ENCODE measurements around the gene TOMM40L. TPM values are rescaled to one million over a fixed set of nuclear protein-coding genes. Genes with fewer than 3 reads are reported as not detected.

The TOMM40L gene
- total RNA-seq, 2 donors from 2014 or later: 1.8 to 8.9 TPM

GRCh38 chr1:161187311-161187710, 38.5 kb upstream of the TOMM40L start:
- Histone ChIP-seq H3K27me3 (no peaks in the 10 kb centered on the region), H3K36me3 (replicated peaks in 1 of 2; ENCODE audit: insufficient read depth in 1 of 2, low read depth in 2 of 2) (no peaks in the 10 kb centered on the region), H3K4me3 (no peak overlapping the region), H3K9me3 (no peaks in the 10 kb centered on the region), H3K27ac (no peak overlapping the region), H3K4me1 (no peaks in the 10 kb centered on the region)
- no peak for ATAC-seq
- 45 to 58% methylated on average over 2 to 3 of the region's 3 CpGs for WGBS, 2 donors
- DNase-seq: no peak
- intact Hi-C loops (cut with DNase I): no loop called here
- TF ChIP-seq POLR2A (IDR thresholded peaks at IDR 0.05) (no peak), CTCF (IDR thresholded peaks at IDR 0.05) (no peak)

- 75 to 83% methylated on average over 6 of the region's 6 CpGs for WGBS, 2 donors
- ATAC-seq (no peak), DNase-seq (no peak)
- no peaks in the 10 kb centered on the region for H3K36me3 ChIP-seq (replicated peaks in 1 of 2; ENCODE audit: insufficient read depth in 1 of 2, low read depth in 2 of 2)
- TF ChIP-seq POLR2A (IDR thresholded peaks at IDR 0.05): no peak
- no peak for TF ChIP-seq CTCF (IDR thresholded peaks at IDR 0.05)
- H3K4me3 ChIP-seq: no peak overlapping the region
- no peaks in the 10 kb centered on the region for H3K4me1 ChIP-seq
- intact Hi-C loops (cut with DNase I): no loop called here
- H3K27me3 ChIP-seq: no peaks in the 10 kb centered on the region
- H3K27ac ChIP-seq: no peak overlapping the region
- no peaks in the 10 kb centered on the region for H3K9me3 ChIP-seq
Measured at GRCh38 chr1:161188381-161188780, 37.5 kb upstream of the TOMM40L start.

GRCh38 chr1:161189036-161189435, 36.8 kb upstream of the TOMM40L start:
- H3K27ac ChIP-seq: no peak overlapping the region
- H3K36me3 ChIP-seq (replicated peaks in 1 of 2; ENCODE audit: insufficient read depth in 1 of 2, low read depth in 2 of 2): no peaks in the 10 kb centered on the region
- no peaks in the 10 kb centered on the region for H3K9me3 ChIP-seq

GRCh38 chr1:161190962-161191521, 34.8 kb upstream of the TOMM40L start:
- H3K9me3 ChIP-seq: no peaks in the 10 kb centered on the region
- H3K27ac ChIP-seq: no peak overlapping the region
- no peaks in the 10 kb centered on the region for H3K27me3 ChIP-seq
- ATAC-seq (no peak), DNase-seq (no peak)
- whole genome bisulfite sequencing, 2 donors: 50% methylated on average over 22 of the region's 22 CpGs; no CpG with 5 or more reads in 1 of the 2 donors
- H3K4me1 ChIP-seq: no peaks in the 10 kb centered on the region
- no peaks in the 10 kb centered on the region for H3K36me3 ChIP-seq (replicated peaks in 1 of 2; ENCODE audit: insufficient read depth in 1 of 2, low read depth in 2 of 2)
- TF ChIP-seq POLR2A (IDR thresholded peaks at IDR 0.05) (no peak), CTCF (IDR thresholded peaks at IDR 0.05) (no peak)
- no peak overlapping the region for H3K4me3 ChIP-seq
- intact Hi-C loops (cut with DNase I): no loop called here

More at GRCh38 chr1:161189036-161189435, 36.8 kb upstream of the TOMM40L start:
- no peaks in the 10 kb centered on the region for H3K27me3 ChIP-seq
- TF ChIP-seq CTCF (IDR thresholded peaks at IDR 0.05) (no peak), POLR2A (IDR thresholded peaks at IDR 0.05) (no peak)
- DNase-seq: no peak
- H3K4me3 ChIP-seq: no peak overlapping the region
- intact Hi-C loops (cut with DNase I): no loop called here
- no peaks in the 10 kb centered on the region for H3K4me1 ChIP-seq
- ATAC-seq: no peak
- WGBS, 2 donors: 74 to 86% methylated on average over 5 of the region's 5 CpGs

- intact Hi-C loops (cut with DNase I): no loop called here
- Histone ChIP-seq H3K27me3 (no peaks in the 10 kb centered on the region), H3K4me3 (no peak overlapping the region), H3K27ac (no peak overlapping the region), H3K4me1 (no peaks in the 10 kb centered on the region), H3K36me3 (replicated peaks in 1 of 2; ENCODE audit: insufficient read depth in 1 of 2, low read depth in 2 of 2) (no peaks in the 10 kb centered on the region), H3K9me3 (no peaks in the 10 kb centered on the region)
- TF ChIP-seq CTCF (IDR thresholded peaks at IDR 0.05): no peak
- no peak for TF ChIP-seq POLR2A (IDR thresholded peaks at IDR 0.05)
- ATAC-seq (no peak), DNase-seq (no peak)
- WGBS, 2 donors: 33 to 42% methylated on average over 8 of the region's 8 CpGs
Measured at GRCh38 chr1:161191971-161192370, 33.9 kb upstream of the TOMM40L start.
